ENCODE results near the gene NUMA1.
A peak's percentile ranks its signal among the peaks of the same experiment; 100 is the strongest.

NUMA1 gene

GRCh38 chr11:72000202-72000867 lies 80.0 kb downstream of the NUMA1 start:
- DNase-seq (ENCODE audit: low spot score): no peak

GRCh38 chr11:71999798-72000197 lies 80.5 kb downstream of the NUMA1 start:
- DNase-seq (ENCODE audit: low spot score): no peak

DNA sequence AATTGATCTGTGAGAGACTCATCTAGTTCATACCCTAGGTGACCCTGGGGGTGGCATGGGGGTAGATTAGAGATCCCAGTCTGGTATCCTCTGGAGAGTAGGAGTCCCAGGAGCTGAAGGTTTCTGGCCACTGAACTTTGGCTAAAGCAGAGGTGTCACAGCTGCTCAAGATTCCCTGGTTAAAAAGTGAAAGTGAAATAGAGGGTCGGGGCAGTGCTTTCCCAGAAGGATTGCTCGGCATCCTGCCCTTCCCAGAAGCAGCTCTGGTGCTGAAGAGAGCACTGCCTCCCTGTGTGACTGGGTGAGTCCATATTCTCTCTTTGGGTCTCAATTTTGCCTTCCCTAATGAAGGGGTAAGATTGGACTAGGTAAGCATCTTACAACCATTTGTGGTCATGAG lies 81.0 kb downstream of the NUMA1 start:
- no peak for DNase-seq (ENCODE audit: low spot score)

GRCh38 chr11:71998649-71999310 lies 81.6 kb downstream of the NUMA1 start, which contains the start of gene IL18BP:
Gene IL18BP, plus strand, starts transcription at chr11:71998909. Its CDS starts 1,076 bp downstream, at chr11:71999985.
- DNase-seq (ENCODE audit: low spot score): peak; percentile 51

DNA sequence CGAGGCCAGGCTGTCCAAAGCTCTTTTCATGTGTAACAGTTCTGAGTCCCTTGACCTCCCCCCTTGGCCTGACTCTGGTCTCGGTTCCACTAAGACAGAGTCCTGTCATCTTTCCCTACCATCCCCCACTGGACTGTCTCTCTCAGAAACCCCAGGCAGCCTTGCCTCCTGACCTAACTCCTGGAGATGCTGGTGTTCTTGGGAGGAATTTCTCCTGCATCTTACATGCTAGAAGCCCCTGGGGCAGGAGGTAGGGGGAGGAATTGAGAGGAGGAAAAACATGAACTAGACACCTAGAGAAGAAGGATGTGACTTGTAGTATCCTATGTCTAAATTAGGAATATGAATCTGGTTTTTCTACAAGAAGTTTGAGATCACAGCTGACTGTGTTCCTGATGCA lies 82.3 kb downstream of the NUMA1 start:
- no peak for DNase-seq (ENCODE audit: low spot score)

DNA sequence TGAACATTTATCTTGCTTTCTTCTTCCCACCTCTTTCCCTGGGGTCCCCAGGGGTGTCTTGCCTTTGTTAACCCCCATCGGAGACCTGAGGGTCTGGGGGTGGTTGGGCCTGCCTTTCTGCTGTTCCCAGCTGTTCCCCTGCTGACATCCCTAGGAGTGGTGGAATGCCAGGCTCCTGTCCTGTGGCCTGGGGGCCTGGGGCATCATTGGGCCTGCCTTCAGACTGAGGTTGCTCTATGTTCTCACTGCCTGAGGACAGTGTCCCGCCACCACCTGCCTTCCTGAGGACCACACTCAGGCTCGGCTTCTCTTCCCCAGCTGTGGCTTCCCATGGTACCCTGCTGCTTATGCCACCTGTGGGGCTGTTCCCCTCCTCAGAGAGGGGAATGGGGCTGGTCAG lies 82.7 kb downstream of the NUMA1 start:
- DNase-seq (ENCODE audit: low spot score): no peak

- DNase-seq (ENCODE audit: low spot score): no peak
These were observed 83.4 kb downstream of the NUMA1 start for GRCh38 chr11:71996946-71997345.

DNA sequence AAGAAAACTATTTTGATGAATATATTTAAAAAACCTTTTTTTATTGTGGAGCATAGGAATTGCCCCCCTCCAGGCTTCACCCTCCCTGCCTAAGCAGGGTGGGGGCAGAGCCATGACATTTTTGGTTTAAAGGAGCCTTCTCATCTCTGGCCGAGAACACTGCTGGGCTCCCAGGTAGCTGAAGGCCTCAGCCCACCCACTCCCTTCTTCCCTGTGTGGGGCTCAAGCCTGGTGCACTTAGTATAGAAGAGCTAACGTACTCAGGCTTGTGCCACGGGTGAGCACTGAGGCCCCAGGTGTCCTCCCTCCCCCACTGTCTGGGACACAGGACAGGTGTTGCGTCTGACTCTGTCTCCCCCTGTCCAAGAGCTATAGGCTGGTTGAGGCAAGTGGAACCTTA lies 83.8 kb downstream of the NUMA1 start:
- DNase-seq (ENCODE audit: low spot score): no peak

DNA sequence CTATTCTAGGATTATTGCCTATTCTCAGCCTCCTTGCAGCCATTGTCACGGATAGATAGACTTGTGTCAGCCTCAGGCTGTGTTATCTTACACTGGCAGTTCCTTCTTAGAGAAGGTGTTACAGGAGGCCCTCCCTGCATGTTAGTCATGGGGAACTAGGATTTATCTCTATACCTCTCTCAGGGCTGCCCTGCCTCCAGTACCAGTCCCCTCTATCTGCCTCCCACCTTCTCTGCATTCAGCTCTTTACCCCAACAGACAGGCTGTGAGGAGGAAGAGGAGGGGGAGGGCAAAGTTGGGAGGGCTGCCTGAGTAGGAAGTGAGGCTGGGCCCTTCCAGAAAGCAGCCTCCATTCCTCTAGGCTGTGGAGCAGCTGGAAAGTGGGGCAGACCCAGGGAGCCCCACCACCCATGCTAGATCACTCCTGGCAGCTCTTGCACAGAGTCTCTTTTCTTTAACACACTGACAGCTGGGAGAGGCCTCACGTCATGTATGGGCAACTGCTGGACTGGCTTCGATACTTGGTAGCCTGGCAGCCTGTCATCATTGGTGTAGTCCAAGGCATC lies 84.5 kb downstream of the NUMA1 start:
- no peak for DNase-seq (ENCODE audit: low spot score)

DNA sequence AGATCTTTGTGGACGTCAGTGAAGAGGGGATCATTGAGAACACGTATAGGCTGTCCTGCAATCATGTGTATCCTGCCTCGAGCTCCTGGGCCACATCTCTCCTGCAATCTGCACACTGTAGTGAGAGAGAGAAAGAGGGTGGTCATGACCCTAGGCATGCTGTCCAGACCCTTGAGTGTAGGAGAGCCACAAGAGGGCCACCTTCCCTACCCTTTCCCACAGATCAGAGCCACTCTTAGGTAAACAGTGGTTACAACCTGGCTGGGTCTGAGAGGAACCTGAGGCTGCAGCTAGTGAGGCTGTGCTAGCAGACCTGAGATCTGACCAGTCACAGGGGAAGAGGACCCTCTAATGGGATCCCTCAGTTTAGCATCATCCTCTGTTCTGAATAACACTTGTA lies 85.6 kb downstream of the NUMA1 start:
- DNase-seq (ENCODE audit: low spot score): no peak

DNA sequence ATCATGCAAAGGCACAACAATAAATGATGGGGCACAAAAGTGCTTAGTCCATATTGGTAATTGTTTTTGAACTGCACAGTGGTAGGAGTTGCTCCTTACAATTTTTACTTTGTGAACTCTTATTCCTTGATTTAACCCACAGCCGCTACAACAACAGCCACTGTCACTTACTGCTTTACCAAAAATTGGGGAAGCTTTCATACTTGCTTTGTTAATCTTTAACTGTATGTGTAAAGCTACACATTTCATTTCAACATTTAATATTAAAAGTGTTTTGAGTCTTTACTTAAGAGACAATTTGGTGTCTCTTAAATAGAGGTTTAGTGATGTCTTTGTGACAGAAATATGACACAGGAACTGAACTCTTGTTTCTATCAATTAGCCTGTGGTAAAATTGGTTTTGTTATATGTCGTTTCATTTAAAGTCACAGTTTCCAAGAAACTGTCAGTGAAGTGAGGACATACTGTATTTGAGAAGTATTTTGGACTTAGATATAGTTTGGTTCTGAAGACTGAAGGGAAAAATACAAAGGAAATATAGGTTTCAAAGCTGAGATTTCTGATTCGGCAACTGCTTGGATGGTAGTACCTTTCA lies 88.1 kb downstream of the NUMA1 start:
- DNase-seq (ENCODE audit: low spot score): no peak

DNA sequence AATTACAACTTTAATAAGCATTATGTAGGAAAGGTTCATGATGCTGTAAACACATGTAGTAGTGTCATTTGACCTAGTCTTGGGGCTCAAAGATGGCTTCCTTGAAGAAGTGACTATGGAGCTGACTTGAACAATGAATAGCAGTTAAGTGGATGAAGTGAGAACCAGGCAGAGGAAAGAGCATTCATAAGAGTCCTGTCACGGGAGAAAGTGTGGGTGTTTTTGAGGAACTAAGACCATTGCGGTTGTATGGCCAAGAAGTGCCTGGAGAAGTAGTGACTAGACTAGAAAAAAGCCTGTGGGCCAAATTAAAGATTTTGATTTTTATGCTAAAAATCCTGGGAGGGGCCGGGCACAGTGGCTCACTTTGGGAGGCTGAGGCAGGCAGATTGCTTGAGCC lies 88.8 kb downstream of the NUMA1 start:
- peak; percentile 44 for DNase-seq (ENCODE audit: low spot score)

- DNase-seq (ENCODE audit: low spot score): no peak
These were observed 89.6 kb downstream of the NUMA1 start for GRCh38 chr11:71990701-71991100.

DNA sequence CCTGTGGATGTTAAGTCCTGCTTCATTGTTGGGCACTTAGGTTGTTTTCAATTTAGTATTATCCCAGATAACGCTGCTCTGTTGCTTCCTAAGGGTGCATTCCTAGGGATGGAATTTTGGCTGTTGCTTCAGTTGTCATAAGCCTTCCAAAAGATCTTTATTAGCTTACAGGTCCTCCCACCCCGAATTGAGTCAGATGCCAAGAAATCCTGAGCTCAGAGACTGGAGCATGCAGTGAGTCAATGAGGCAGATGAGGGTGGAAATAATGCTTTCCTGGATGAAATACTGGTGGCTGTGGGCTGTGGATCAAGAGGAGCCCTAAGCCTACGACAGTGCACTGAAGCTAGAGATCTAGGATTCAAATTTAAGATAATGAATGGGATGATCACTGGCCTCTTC lies 92.3 kb downstream of the NUMA1 start:
- DNase-seq (ENCODE audit: low spot score): no peak

DNA sequence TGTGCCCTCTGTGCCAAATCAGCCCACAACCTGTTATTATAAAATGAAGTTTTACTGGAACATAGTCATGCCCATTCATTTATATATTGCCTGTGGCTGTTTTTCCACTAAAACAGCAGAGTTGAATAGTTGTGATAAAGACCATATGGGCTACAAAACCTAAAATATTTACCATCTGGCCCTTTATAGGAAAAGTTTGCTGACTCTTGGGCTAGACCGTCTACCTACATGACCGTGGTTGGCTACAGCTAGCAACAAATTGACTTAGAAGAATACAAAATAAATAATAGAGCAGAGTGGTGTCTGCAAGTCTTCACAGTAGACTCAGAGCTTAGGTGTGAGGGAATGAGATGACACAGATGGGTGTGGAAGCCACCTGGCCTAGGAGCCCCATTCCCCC lies 92.8 kb downstream of the NUMA1 start:
- no peak for DNase-seq (ENCODE audit: low spot score)

GRCh38 chr11:71986131-71986530 lies 94.2 kb downstream of the NUMA1 start:
- no peak for DNase-seq (ENCODE audit: low spot score)

GRCh38 chr11:71979602-71980001 lies 100.7 kb downstream of the NUMA1 start:
- no peak for DNase-seq (ENCODE audit: low spot score)

DNA sequence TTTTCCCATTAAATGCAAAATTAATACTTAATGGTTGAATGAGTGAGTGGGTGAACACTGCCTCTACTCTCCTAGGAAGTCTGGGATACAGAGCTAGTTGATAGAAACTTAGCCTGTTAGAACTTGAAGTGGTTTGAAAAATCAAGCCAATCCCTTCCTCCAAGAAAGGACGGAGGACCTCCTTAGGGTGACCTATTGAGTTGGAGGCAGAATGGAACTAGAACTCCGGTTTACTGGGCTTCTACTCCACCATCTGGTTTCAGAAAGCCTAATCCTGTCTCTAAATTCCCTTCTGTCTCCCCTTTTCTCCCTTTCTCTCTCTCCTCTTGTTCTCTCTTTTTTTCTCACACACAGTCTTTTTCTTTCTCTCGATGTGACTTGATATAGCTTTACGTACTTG lies 101.2 kb downstream of the NUMA1 start:
- DNase-seq (ENCODE audit: low spot score): no peak

- peak; percentile 78 for DNase-seq (ENCODE audit: low spot score)
These were observed 102.5 kb downstream of the NUMA1 start for GRCh38 chr11:71977743-71978418.

DNA sequence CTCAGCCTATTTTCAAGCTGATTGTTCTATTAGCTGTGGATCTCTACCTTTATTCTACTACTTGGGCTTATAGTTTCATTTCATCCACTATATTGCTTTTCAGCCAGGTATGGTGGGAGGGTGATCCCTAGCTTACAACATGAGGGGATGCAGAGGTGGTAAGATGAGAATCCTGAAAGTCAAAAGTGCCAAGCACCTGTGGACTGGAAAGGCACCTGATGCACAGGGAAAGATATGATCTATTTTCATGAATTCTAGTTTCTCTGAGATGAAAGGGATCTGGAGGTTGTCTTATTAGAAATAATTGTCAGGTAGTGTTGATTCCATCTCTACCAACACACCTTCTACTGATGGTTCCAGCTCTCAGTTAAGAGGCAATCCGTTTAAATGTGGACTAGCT lies 103.3 kb downstream of the NUMA1 start:
- DNase-seq (ENCODE audit: low spot score): no peak

GRCh38 chr11:71976551-71976950 lies 103.8 kb downstream of the NUMA1 start:
- no peak for DNase-seq (ENCODE audit: low spot score)

DNA sequence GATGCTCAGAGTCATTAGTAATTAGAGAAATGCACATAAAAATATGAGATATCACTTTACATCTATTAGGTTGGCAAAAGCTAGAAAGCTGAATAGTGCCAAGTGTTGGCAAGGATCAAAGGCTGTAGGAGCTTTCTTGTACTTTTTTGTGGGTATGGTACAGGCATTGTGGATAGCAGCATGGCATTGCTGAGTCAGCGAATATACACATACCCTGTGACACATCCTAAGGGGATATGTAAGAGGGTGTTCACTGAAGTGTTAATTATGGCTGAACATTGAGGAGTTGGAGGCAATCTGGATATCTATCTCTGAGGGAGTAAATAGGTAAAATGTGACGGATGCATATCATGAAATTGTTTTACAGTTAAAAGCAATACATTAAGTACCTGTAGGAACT lies 108.7 kb downstream of the NUMA1 start:
- no peak for DNase-seq (ENCODE audit: low spot score)

GRCh38 chr11:71964641-71965040 lies 115.7 kb downstream of the NUMA1 start:
- no peak for DNase-seq (ENCODE audit: low spot score)

Data from germinal center (tissue), 1 donor.